KBM-7 (cell line): ENCODE results near the gene KDM3B.

Experiments used
- DNase-seq: peaks from one replicate; pipeline ENCODE4 v3.0.0-alpha.2; 2015
- in situ Hi-C: fragments of 300-500 bp; cut with MboI; formaldehyde crosslinking; loops from 2 replicates; pipeline ENCODE4 v1.14.3; 2020; ENCODE audit warnings: low sequenced_read_pairs, low pct_unique_long_range_greater_than_20kb, mixed read lengths

The KDM3B gene

DNA sequence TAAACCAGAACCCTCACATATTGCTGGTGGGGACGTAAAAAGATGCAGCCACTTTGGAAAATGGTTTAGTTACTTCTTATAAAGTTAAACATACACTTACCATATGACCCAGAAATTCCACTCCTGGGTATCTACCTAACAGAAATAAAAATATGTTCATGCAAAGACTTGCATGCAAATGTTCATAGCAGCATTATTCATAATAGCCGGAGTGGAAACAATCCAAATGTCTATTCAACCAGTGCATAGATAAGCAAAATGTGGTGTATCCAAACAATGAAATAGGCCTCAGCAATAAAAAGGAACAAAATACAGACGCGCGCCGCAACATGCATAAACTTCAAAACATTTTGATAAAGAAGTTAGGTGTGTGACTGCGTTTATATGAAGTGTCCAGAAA, 124.4 kb downstream of the KDM3B start:
- in situ Hi-C loops = no loop called here
- no peak for DNase-seq

DNA sequence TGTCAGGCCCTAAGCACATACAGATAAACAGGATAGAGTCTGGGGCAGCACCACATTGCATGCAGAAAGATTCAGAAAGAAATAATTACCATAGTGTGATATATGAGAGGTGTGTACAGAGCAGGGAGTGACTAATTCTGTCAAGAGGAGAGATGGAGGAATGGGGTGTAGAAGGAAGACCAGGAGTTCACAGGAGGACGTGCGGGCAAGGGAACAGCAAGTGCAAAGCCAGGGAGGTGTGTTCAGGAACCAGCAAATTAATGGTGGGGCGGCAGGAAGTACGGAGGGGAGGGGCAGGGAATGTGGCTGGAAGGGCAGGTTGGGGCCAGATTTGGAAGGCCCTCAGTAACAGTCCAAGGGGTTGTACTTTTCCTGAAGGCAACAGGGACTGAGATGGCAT, 130.2 kb downstream of the KDM3B start:
- in situ Hi-C loops = no loop called here

More for the DNA sequence above, 130.2 kb downstream of the KDM3B start:
- DNase-seq = no peak
